NCI-H187 (cell line): ENCODE data around the gene HEATR3.

Experiments used
- DNase-seq, 2 experiments: peaks; one replicate each; lab custom pipeline; 2025; lab: John Stamatoyannopoulos, UW

HEATR3 gene

GRCh38 chr16:50153596-50154419 lies 88.0 kb downstream of the HEATR3 start:
- DNase-seq, result no peak

- no peak for DNase-seq
Observed at GRCh38 chr16:50154420-50154950, 88.7 kb downstream of the HEATR3 start.

- DNase-seq, result no peak
Observed at GRCh38 chr16:50155925-50156324, 90.2 kb downstream of the HEATR3 start.
